ENCODE data around the gene MYH7B.

MYH7B gene

GRCh38 chr20:34945315-34946077 is 10.2 kb upstream of the MYH7B start:
- no peak for DNase-seq

DNA sequence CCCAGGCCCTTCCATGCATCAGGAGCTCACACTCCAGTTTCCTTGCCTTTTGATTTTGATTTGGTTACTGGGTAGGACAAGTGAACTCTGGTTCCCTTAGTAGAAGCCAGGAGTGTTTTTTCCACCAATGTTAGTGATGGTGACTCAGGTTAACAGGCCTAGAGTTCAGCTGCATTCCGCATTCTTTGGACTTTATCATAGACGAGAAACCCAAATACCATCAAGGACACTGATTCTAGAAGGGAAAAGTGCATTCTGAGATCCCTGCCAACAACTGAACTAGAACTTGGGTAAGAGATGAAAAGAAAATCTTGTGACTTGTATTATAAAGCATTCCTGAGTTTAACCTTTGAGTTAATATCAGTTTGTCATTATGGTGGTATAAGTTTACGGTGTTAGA is 9.0 kb upstream of the MYH7B start:
- no peak for DNase-seq

GRCh38 chr20:34947336-34947735 is 8.3 kb upstream of the MYH7B start:
- no peak for DNase-seq

- no peak for DNase-seq
These were observed 7.6 kb upstream of the MYH7B start for GRCh38 chr20:34948030-34948429.

- no peak for DNase-seq
These were observed 6.5 kb upstream of the MYH7B start for GRCh38 chr20:34949120-34949519.

GRCh38 chr20:34951252-34951651 is 4.4 kb upstream of the MYH7B start:
- DNase-seq: no peak

DNA sequence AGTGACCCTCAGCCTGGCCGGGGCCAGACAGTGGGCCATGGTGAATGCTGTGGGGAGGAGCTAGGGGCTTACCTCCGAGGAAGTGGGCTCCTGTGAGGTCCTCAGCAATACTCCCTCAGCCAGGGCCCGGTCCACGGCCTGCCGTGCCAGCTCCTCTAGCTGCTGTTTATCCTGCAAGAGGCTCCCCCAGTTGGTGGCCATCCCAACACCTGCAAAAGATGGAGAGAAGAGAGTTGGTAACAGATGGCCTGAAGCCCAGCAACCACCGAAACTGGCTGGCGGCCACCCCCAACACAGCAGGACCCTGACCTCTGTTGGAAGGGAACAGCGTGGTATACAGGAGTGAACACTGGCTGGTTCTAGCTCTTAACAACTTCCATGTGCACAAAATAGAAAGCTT is 4.0 kb upstream of the MYH7B start:
- no peak for DNase-seq

DNA sequence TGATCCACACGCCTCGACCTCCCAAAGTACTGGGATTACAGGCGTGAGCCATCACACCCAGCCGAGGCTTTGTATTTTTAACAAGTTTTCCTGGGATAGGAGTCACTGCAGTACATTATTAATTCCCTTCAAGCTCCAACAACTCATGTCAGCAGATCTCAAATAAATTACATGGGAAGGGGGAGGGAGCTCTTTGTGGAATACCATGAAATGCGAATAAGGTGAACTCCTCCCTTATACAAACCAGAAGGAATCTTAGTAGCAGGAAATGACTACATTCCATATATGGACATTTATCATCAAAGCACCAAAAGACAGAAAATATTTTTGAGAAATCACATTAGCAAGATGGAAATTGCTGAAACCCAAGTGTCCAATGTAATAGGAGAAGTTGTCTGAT is 3.0 kb upstream of the MYH7B start:
- no peak for DNase-seq

- no peak for DNase-seq
These were observed 1.7 kb upstream of the MYH7B start for GRCh38 chr20:34953960-34954359.

DNA sequence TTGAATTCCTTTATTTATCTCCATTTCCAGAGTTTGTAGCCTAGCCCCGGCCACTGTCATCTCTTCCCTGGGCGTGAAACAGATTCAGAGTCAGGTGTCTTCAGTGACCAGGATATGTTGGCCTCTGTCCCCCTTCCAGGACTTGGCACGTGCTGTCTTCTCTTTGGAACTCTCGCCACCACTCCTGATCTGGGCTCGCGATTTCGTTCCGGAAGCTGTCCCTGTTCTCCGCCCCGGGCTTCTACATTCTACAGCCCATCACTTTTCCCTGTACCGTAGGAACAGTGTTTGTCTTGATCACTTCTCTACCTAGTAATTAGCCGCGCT is 801 bp upstream of the MYH7B start:
- DNase-seq: no peak

- no peak for DNase-seq
These were observed 382 bp downstream of the MYH7B start for GRCh38 chr20:34956041-34956458.

GRCh38 chr20:34956751-34957472 is 1.2 kb downstream of the MYH7B start:
- no peak for DNase-seq

DNA sequence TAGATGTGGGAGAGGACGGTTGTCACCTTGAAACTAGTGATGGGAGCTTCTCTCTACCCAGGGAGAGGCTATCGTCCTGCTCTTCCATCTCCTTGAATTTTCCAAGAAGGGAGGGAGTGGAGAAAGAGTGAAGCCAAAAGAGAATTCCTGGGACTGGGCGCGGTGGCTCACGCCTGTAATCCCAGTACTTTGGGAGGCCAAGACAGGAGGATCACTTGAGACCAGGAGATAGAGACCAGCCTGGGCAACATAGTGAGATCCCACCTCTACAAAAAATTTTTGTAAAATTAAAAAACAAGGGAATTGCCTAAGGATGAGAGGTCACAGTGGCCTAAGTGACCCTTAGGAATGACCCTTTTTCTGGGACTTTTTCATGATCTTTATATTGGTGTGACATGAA is 8.8 kb downstream of the MYH7B start:
- no peak for DNase-seq

- DNase-seq: no peak
These were observed 9.4 kb downstream of the MYH7B start for GRCh38 chr20:34965051-34965450.

DNA sequence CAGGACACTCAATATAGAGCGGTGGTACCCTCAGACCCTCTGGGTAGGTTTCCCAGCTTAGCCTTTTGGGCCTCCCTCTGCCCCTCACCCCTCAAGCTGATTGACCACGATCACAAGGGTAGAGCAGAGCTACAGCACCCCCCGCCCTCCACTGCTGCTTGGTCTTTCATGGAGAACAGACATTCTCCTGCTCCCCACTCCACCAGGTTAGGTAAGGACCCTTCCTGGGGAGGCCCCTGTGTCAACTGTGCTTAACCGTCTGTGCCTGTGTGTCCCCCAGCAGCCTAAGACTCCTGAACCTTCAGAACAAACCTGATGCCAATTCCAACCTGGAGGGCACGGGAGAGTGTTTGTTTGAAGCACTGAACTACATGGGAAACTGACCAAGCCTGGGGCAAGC is 11.8 kb downstream of the MYH7B start:
- no peak for DNase-seq

DNA sequence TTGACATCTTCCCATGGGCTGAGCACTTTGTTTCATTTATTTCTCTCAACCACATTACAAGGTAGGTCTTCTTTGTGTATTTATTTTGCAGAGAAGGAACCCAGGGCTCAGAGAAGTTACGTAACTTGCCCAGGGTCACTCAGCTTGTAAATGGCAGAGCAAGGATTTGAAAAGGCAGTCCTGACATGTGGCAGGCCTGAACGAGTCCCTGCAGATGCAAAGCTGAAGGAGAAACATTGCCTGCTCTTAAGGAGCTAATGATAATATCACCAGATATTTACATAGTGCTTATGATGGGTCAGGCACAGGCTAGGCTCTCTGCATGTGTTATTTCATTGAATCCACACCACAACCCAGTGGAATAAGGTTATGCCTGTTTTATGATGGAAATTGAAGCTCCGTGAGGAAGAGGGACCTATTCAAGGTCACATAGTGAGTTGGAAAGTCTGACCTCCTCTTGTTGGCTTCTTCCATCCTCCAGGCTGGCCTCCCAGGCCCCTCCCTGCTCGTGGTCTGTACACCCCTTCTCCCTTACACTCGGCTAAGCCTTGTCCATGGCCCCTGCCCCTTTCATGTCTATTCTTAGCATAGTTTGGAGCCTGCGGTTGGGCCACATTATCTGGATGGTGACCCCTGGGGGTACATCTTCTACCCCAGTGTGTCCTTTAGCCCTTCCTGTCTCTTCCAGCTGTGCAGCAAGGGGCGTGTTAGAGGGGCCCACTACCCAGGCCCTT is 12.5 kb downstream of the MYH7B start:
- DNase-seq: no peak

DNA sequence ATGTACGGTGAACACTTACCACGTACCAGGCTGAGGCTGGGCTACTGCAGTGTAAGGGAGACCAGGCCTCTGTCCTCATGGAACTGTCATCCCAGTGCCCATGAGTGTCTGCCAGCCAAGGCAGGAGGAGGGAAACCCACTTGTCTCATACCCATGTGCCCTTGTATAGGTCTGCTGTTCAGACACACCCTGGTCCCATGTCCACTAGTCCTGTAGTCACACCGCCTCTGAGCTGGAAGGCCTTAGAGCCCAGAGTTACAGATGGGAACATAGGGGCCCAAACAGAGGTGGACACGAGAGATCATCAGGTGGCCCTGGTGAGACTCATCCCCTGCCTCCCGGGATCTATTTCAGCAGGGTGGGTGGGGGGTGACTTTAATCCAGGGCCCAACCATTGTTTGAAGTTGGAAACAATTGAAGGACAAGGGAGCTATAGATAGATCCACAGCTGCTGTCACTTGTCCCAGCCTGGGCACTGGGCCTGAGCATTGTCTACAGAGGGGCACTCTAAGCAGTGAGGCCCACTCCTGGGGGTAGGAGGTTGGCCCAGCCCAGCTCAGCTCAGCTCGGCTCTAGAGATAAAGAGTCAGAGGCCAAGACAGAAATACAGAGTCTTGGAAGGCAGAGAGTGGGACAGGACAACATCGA is 14.6 kb downstream of the MYH7B start:
- DNase-seq: no peak

DNA sequence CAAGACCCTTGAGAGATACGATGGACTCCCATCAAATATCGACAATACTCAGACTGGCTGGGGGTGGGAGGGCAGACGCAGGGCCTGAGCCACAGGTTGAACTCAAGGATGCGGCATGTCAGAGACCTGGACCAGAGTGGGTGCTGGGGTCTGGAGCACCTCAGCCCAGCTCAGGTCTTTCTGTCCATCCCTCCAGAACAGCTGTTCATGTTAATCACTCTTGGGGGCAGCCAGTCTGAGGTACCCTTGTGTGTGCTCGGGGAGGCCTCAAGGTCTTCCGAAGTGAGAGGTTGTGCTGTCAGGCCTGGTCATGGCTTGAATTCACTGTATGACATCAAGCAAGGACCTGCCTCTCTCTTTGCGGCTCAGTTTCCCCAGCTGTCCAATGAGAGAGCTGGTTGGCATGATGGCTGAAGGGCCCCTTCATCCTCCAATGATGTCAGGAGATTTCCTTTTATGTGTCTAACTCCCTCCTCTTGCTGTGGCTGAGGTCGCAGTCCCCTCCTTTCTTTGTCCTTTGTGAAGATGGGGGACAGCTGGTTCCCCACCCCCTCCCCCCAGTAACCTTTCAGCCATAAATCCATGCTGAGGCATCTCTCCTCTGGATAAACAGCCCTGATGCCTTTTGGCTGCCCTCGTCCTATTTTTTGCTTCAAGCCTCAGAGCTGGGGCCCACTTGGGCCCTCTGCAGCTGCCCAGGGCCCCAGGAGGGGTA is 15.3 kb downstream of the MYH7B start:
- no peak for DNase-seq

GRCh38 chr20:34971561-34972235 is 16.0 kb downstream of the MYH7B start:
- no peak for DNase-seq

DNA sequence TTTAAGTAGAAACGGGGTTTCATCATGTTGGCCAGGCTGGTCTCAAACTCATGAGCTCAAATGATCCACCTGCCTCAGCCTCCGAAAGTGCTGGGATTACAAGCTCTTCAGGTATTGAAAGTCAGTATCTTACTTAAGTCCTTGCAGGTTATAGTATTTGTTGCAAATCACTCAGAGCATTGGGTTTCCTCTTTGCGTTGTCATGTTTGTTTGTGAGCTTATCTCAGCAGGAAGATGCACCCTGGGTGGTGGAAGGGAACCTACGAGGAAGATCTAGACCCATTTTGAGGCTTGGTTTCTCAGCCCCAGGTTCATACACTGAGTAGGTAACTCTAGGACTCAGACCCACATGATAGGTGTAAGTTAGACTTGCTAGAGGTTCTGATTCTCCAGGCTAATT is 18.6 kb downstream of the MYH7B start:
- DNase-seq: no peak

- no peak for DNase-seq
These were observed 20.6 kb downstream of the MYH7B start for GRCh38 chr20:34976286-34976685.

DNA sequence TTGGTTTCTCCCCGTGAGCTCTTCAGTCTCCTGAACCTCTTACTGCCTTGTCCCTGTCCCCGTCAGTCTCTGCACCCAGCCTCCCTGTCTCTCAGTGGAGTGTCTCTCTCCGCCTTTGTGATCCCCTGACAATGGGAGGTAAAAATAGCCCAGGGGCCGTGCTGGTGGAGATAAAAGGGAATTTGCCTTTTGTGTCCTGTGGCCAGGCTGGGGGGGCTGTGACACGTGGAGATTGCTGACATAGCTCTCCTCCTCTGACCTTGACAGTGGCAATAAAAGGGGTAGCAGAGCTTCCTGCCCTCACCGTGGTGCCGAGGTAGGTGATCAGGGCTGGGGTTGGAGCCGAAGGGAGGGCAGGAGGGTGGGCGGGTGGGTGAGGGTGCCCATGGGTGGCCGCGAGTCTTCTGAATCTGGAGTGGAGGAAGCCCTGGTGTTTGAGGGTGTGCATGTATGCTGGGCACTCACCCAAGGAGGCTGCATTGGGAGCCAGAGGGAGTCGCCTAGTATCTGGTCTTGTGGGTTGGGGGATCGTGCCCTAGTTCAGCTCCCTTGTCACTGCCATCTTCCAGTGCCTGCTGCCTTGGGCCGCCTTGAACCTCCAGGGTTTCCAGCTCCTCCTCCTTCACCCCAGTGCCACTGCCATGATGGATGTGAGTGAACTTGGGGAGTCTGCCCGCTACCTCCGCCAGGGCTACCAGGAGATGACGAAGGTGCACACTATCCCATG is 21.9 kb downstream of the MYH7B start:
- no peak for DNase-seq
